ENCODE data around the gene NRXN3. TPM values are rescaled to one million over a fixed set of nuclear protein-coding genes. Genes with fewer than 3 reads are reported as not detected.

NRXN3 gene
- total RNA-seq, 1 donor: 2.5 TPM

DNA sequence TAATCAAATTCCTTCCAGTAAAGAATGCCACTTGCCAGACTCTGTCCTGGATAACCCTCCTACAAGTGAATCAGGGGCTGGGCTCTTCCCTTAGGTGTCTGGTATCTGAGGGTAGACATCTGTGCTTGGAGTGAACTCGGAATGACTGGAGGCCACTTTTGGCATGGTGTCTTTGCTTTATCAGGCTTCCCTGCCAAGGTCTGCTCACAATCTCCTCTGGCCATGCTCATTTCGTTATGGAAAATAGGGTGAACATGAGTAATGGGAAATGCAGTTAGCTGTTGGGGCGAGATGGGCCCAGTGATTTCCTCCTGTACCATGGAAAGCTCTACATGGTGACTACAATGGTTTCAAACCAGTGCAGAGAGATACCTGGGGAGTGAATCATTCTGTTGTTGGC, 212.9 kb downstream of the NRXN3 start:
- H3K4me1 ChIP-seq (ENCODE audit: insufficient read depth, low read length): no peaks in the 10 kb centered on the region
- no peak for DNase-seq (ENCODE audit: insufficient read length, low spot score, missing footprints)
- no peak overlapping the region for H3K27ac ChIP-seq (ENCODE audit: low read depth, low read length)
- H2AFZ ChIP-seq (ENCODE audit: low read length): no peak overlapping the region
- H3K9me3 ChIP-seq (ENCODE audit: low read depth, low read length): no peaks in the 10 kb centered on the region
- H3K4me2 ChIP-seq (ENCODE audit: insufficient read depth, low read length): no peak overlapping the region
- no peaks in the 10 kb centered on the region for H3K27me3 ChIP-seq (ENCODE audit: insufficient read depth, low read length)
- no peak overlapping the region for H3K4me3 ChIP-seq (ENCODE audit: insufficient read depth, low read length)
- H3K36me3 ChIP-seq (ENCODE audit: insufficient read depth, low read length): no peaks in the 10 kb centered on the region
- TF ChIP-seq, protein P1, sequence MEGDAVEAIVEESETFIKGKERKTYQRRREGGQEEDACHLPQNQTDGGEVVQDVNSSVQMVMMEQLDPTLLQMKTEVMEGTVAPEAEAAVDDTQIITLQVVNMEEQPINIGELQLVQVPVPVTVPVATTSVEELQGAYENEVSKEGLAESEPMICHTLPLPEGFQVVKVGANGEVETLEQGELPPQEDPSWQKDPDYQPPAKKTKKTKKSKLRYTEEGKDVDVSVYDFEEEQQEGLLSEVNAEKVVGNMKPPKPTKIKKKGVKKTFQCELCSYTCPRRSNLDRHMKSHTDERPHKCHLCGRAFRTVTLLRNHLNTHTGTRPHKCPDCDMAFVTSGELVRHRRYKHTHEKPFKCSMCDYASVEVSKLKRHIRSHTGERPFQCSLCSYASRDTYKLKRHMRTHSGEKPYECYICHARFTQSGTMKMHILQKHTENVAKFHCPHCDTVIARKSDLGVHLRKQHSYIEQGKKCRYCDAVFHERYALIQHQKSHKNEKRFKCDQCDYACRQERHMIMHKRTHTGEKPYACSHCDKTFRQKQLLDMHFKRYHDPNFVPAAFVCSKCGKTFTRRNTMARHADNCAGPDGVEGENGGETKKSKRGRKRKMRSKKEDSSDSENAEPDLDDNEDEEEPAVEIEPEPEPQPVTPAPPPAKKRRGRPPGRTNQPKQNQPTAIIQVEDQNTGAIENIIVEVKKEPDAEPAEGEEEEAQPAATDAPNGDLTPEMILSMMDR (IDR thresholded peaks at IDR 0.05; ENCODE audit: extremely low read depth, low read depth, low read length): no peak
- no peaks in the 10 kb centered on the region for H3K79me2 ChIP-seq (ENCODE audit: insufficient read depth, low read length)
- no peaks in the 10 kb centered on the region for H4K20me1 ChIP-seq (ENCODE audit: insufficient read depth, low read length)

DNA sequence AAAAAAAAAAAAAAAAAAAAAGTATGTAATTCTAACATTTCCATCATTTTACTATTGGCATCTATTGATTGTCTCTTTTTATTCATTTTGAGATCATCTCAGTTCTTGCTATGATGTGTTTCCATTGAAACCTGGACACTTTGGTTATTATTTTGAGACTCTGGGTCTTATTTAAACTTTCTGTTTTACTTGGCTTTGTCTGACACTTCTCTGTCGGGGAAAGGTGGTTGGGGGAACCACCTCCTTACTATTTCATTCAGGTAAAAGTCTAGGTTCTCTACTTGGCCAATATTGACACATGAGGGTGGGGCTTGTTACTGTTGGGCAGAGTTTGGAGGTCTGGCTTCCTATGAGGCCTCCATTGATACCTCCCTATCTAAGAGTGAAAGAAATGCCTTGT, 228.0 kb downstream of the NRXN3 start:
- Histone ChIP-seq H3K27me3 (ENCODE audit: insufficient read depth, low read length) (no peaks in the 10 kb centered on the region), H2AFZ (ENCODE audit: low read length) (no peak overlapping the region), H3K4me1 (ENCODE audit: insufficient read depth, low read length) (no peaks in the 10 kb centered on the region), H3K27ac (ENCODE audit: low read depth, low read length) (no peak overlapping the region), H3K4me3 (ENCODE audit: insufficient read depth, low read length) (no peak overlapping the region), H3K9me3 (ENCODE audit: low read depth, low read length) (no peaks in the 10 kb centered on the region), H3K36me3 (ENCODE audit: insufficient read depth, low read length) (no peaks in the 10 kb centered on the region), H3K4me2 (ENCODE audit: insufficient read depth, low read length) (no peak overlapping the region), H4K20me1 (ENCODE audit: insufficient read depth, low read length) (no peaks in the 10 kb centered on the region), H3K79me2 (ENCODE audit: insufficient read depth, low read length) (no peaks in the 10 kb centered on the region)
- DNase-seq (ENCODE audit: insufficient read length, low spot score, missing footprints): no peak
- TF ChIP-seq, protein P1 (IDR thresholded peaks at IDR 0.05; ENCODE audit: extremely low read depth, low read depth, low read length): no peak

DNA sequence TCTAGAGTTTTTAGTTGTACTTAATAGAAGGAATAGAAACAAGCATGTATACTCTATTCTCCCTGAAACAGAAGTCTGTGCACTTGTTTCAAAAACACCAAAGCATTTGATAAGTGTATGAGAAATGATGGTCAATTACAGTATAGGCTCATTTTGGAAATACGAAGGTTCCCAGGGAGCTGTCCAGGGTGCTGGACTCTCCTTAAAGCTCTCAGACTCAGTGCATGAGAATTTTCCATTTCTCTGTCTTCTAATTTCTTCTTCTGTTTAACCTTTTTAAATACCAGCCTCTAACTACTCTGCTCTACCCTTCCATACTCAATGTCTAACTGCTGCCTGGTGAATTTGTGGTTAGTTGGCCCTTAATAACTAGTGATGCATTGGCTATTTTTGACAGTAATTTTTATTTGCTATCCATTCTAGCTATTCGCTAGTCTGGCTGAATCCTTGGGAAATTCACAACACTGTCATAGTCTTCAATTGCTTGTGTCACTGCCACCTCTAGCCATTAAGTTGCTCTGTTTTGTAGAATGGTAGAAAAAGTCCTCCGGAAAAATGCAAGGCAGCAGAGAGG, 229.2 kb downstream of the NRXN3 start:
- H3K4me1 ChIP-seq (ENCODE audit: insufficient read depth, low read length): no peaks in the 10 kb centered on the region
- TF ChIP-seq, protein P1 (IDR thresholded peaks at IDR 0.05; ENCODE audit: extremely low read depth, low read depth, low read length): no peak
- H3K9me3 ChIP-seq (ENCODE audit: low read depth, low read length): no peaks in the 10 kb centered on the region
- no peaks in the 10 kb centered on the region for H3K27me3 ChIP-seq (ENCODE audit: insufficient read depth, low read length)
- DNase-seq (ENCODE audit: insufficient read length, low spot score, missing footprints): no peak
- H4K20me1 ChIP-seq (ENCODE audit: insufficient read depth, low read length): no peaks in the 10 kb centered on the region
- H3K4me2 ChIP-seq (ENCODE audit: insufficient read depth, low read length): no peak overlapping the region
- no peak overlapping the region for H3K4me3 ChIP-seq (ENCODE audit: insufficient read depth, low read length)
- H2AFZ ChIP-seq (ENCODE audit: low read length): no peak overlapping the region
- no peaks in the 10 kb centered on the region for H3K36me3 ChIP-seq (ENCODE audit: insufficient read depth, low read length)
- no peak overlapping the region for H3K27ac ChIP-seq (ENCODE audit: low read depth, low read length)
- H3K79me2 ChIP-seq (ENCODE audit: insufficient read depth, low read length): no peaks in the 10 kb centered on the region

GRCh38 chr14:78401866-78402265, 231.7 kb downstream of the NRXN3 start:
- Histone ChIP-seq H2AFZ (ENCODE audit: low read length) (no peak overlapping the region), H3K27ac (ENCODE audit: low read depth, low read length) (no peak overlapping the region), H3K4me1 (ENCODE audit: insufficient read depth, low read length) (no peaks in the 10 kb centered on the region), H3K4me3 (ENCODE audit: insufficient read depth, low read length) (no peak overlapping the region), H3K9me3 (ENCODE audit: low read depth, low read length) (no peaks in the 10 kb centered on the region), H3K36me3 (ENCODE audit: insufficient read depth, low read length) (no peaks in the 10 kb centered on the region), H3K4me2 (ENCODE audit: insufficient read depth, low read length) (no peak overlapping the region), H4K20me1 (ENCODE audit: insufficient read depth, low read length) (no peaks in the 10 kb centered on the region), H3K27me3 (ENCODE audit: insufficient read depth, low read length) (no peaks in the 10 kb centered on the region), H3K79me2 (ENCODE audit: insufficient read depth, low read length) (no peaks in the 10 kb centered on the region)
- TF ChIP-seq, protein P1 (IDR thresholded peaks at IDR 0.05; ENCODE audit: extremely low read depth, low read depth, low read length): no peak
- DNase-seq (ENCODE audit: insufficient read length, low spot score, missing footprints): no peak

Data from osteoblast (primary cell).